Fibroblast of peridontal ligament (primary cell): ENCODE data around the gene ANK3.

Source experiments
- DNase-seq: peaks from one replicate; pipeline ENCODE4 v3.0.0-alpha.2; 2010; ENCODE audit errors: extremely low read depth

ANK3 gene

DNA sequence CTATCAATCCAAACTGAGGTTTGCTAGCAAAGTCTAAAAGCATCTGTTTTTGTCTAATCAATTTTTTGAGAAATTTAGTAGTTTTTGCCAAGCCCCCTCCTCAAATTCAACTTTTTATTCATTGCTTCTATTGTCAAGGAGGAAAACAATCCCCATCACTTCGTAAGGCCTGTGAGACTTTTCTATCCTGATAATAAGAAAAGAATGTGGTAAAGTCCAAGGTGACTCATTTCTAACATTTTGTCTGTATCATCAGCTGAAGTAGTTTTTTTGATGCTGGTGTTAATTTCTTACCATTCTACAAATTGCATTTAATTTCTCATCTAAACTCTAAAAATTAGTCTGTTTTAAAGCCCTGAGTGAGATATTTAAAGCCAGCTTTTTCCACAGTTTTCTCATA lies 11.7 kb downstream of the ANK3 start:
- DNase-seq = peak; percentile 24

DNA sequence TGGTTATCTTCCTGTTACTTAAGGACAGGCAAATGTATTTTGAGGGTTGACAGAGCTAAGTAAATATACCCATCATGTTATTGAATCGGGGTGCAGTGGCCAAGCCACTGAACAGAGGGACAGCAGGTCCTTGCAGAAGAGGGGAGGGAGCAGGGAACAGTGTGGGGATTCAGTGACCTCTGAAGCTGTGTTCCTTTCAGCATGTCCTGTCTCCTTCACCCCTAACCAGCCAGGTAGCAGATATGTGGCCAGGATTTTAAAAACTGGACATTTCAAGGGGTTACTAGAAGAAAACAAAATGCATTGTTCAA lies 12.7 kb downstream of the ANK3 start:
- no peak for DNase-seq

DNA sequence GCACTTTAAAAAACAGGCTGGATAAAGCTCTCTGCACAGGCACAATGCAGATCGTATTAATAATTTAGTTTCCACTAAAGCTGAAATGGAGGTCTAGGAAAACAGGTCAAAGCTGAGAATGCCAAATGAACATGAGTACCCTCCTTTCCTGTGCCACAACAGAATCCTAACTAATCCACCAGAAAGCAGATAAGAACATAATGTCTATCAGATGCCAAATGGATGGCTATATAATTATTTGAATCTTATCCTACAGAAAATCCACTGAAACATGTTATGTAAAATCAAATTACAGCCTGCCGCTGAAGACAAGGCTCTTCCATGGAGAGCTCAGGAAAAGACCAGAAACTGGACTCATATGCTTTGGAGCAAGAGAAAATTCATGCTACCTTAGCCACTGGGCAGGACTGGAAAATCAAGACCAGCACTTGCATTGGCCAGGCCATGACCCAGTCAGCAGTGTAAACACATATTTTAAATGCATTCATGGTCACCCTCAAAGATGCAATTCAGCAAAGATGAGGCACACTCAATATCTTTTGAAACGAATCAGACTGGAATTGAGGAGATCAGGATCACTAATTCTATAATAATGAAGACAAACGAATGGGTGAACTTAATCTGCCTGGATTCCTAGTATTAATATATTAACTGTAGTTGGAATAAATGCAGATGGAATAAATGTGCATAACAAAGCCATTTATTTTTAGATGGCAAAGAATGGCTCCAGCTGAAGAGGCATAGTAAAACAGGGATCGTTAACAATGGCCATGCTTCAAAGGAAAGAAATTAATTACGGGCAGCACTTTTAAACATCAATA lies 13.2 kb downstream of the ANK3 start:
- DNase-seq = no peak

DNA sequence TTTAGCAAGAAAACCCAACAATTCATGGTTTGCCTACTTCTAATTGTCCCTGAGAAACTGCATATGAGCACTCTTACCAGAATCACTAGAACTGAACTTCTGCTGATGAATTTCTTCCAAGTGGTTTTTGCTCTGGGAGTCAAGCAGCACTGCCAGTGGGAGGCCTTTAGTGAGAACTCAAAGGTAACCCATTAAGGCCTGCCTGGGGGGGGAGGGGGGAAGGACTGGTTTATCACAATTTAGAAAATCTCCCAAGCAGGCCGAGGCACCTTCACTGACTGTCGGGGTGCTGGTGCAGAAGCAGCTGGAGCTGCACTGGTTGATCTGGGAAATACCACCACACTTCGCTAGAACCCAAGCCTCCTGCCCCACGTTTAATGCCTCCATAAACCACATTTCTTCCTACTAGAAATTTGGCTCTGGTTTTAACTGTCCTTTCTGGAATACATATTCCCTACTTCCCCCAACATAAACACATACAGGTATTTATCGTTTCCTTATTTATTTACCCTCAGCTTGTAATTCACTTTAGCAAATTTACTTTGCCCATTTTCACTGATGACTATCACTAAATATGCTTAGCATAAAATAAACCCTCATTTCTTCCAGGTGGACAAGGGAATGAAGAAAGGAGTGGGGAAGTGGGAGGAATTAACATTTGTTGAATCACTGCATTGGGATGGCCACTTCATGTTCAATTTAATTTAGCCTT lies 14.2 kb downstream of the ANK3 start:
- DNase-seq = no peak

DNA sequence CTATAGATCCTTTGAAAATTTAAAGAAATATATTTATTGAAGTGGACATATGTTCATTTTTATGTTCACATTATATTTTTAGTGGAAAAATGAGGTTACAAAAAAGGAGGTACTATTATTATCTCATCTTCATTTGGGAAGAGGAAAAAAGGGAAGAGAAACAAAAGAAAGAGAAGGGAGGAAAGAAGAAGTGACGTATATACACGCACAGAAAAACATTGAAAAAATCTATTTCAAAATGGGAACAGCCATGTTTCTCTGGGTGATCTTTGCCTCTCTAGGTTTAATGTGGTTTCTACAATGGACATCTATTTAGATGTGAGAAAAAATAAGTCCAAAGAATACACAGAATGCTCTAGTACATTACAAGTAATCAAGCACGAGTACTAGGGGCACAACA lies 14.8 kb downstream of the ANK3 start:
- DNase-seq = no peak

DNA sequence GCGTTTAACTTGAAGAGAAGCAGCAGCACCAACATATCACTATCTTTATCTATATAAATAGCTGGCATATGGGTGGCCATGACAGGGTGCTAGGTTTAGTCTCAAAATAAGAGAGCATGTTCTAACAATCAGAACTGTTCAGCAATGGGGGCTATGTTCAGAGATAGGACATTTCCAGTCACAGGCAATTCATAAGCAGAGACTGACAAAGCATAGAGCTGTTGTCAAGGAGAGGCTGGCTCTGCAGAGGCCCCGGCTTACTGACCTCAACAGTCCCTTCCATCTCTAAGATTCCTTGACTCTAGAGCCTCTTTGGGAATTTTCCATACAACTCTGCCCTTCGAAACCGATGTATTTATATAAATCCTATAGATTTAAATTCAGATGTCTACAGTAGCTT lies 17.2 kb downstream of the ANK3 start:
- DNase-seq = no peak

DNA sequence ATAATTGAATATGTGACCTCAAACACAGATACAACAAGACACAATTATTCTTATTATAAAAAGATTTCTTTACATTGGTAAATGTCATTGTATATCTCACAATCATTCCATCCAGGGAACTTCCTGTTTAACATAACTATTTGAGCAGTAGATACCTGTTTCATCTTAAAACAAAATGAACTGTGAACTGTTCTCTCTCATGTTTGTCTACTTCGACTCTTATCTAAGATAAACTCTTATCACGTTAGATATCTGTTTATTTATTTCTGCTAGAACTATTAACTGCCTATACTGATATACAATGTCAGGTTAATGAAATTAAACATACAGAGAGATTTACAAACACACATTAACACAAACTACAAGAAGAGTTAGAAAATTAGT lies 20.1 kb downstream of the ANK3 start:
- no peak for DNase-seq

DNA sequence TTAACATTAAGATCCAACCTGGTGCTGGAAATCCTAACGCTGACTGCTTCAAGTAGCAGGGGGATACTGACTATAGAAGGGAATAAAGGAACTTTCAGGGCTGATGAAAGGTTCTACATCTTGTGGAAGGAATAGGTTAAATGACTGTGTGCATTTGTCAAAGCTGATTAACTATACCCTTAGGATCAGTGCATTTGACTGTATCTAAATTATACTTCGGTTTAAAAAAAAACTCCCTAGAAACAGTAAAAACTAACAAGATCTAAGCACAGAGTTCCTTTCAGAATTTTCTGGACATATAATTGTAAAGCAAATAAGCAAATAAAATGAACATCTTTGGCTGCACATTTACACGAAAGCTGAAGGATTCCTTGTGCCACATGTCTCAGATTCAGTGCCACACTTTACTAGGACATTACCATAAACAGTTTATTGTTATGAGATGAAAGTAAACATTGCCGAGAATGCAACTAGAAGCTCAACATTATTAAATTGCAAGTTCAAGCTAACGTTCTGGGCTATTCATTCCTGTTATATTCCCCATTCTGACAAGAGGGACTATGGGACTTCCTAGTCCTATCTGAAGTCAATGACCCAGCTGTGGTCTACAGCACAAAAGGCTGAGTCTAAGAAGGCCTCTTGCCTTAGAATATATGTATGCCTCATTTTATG lies 20.7 kb downstream of the ANK3 start:
- DNase-seq = no peak

DNA sequence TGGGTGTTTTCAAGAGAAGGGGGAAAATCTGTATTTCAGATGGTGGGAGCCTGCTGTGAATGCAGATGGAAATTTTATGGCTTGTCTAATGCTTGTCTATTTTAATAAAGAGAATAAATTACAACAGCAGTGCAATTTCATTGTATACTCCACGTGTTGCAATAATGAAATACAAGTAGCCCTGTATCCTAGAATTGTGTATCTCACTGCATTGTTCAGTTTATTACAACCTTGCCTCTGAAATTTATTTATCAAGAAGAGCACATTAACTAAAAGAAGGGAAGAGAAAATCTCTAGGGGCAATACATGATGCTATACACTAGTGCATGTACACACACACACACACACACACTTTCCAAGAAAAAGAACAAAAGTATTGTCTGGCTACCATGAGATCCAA lies 21.8 kb downstream of the ANK3 start:
- no peak for DNase-seq

DNA sequence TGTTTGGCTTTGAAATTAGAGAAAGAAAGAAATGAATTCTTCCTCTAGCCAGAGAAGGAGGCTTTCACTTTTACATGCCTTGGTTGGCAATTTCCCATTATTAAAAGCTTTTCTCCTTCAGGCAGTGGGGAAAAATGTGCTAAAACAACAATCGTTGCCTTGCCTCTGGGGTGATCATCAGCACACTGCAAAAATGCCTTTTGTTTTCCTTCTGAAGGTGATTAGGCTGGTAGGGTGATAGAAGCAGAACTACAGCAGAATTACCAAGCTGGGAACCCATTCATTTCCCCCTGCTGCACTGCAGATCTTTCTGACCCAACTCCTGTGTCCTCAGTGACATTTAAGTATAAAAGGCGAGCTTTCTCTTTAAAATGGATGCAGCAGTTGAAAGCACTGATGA lies 22.2 kb downstream of the ANK3 start:
- DNase-seq = no peak

DNA sequence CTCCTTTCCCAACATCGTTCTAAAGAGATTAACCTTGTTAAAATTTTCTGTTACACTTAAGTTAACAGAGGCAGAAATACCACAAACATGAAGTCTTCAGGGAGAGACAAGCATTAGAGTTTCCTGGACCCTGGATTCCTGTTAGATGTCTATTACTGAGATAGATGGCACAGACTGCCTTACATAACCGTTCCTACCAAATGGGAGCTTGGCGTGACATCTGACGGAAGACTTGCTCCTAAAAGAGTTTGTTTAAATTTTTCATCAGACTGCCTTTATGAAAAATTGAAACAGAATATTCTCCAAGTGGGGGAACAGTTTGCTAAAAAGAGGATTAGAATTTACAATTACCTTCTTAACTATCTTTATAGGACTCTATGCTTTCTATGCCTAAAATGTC lies 22.7 kb downstream of the ANK3 start:
- no peak for DNase-seq

DNA sequence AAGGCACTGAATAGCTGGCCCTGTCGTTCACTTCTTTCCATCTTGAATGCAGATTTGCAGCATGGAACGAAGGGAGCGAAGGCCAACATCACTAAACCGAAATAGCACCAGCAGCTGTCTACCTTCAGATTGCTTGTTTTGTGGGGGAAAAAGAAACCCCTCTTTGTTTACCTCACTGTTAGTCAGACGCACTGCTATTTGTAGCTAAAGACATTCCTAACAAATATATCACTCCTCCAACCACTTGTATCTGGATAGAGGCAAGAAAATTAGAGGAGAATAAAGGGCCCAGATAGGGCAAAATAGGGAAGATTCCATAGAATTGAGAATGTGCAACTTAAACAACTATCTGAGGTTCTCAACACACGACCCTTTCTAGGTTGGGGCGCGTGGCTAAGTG lies 26.5 kb downstream of the ANK3 start:
- DNase-seq = no peak

DNA sequence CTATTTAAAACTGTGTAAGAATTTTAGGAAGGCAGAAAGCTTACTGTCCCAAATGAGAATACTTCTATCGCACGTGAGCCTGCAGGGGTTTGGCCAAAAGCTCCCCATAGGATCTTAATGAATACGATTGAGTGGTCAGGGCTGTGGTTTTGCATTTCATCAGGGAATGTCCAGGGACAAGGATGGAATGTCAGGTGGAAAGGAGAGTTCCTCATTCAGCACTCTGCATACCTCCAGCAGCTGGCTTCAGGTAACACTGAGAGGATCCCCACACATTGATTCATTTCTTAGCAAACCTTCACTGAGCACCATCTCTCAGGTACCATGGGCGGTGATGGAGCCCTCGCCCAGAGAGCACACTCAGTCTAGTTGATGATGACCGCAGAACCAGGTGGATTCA lies 27.2 kb downstream of the ANK3 start:
- no peak for DNase-seq

DNA sequence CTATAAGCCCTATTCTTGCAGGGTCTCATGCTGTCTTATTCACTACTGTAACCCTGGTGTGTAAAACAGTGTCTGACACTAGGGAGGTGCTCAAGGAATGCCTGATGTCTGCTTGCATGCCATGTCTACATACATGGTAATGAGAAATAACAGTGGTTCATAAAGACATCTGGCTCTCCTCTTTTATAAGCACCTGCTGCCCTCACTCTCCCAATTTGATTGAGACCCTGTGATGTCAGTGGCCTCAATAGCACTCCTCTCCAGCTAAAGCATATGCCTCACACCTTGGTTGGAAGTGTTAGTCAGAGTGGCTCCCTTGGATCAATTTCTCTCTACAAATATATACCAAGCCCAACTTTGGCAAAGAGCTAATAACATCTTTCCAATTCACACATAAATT lies 30.6 kb downstream of the ANK3 start:
- DNase-seq = no peak

DNA sequence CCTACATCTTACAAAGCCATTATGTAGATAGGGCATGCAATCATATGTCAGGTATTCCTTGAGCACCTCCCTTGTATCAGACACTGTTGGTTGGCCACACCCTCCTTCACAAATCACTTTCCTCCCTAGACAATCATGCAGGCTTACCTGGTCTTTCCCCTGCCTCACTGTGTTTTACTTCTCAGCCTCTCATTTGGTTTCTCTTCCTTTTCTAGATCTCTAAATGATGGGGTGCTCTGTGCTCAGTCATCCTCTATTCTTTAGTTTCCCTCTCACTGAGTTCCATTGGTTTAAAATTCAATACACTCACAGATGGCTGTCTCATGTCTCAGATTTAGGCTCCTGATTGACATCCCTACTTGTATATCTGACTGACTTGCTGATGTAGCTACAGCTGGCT lies 31.4 kb downstream of the ANK3 start:
- DNase-seq = no peak

DNA sequence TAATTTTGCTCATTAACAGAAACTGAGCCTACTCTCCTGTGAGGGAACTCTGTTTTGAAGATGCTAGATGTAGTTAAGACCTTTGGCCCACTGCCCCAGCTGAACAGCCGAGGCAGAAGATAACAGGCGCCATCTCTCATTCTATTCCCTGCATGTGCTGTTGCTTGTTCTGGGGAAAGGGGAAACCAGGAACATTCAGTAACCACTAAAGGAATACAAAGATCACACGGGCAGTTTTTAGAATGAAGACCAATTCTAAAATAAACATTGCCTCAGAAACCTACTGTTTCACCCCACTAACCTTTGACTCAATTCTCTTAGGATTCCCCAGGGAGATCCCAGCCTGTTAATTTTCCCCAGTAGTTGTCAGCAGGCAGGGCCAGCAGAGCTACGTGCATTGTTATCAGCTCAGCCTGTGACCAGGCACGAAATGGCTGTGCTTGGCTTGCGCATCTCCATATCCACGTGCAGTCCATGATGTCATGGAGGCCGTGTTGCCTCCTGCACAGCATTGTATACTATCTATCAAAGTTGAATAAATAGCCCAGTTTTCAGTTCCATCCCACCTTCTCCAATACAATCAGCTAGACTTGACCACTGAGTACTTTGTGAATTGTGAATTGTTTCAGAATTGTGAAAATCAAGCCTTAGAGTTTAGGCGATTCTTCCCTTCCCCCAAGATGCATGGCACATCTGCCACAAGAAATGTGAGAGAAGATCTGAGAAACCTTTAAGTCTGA lies 36.0 kb downstream of the ANK3 start:
- peak; percentile 66 for DNase-seq

DNA sequence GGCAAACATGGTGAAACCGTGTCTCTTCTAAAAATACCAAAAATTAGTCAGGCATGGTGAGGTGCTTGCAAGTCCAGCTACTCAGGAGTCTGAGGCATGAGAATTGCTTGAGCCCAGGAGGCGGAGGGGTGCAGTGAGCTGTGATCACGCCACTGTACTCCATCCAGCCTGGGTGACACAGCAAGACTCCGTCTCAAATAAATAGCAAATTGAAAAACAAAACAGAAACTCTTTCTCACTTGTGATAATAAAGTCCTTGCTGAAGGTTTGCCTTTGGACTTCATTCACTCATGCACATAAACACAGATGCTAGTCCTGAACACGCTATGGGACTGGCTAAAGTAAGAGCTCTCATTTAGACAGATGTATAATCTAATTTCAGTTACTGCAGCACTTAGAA lies 37.6 kb downstream of the ANK3 start:
- DNase-seq = no peak

DNA sequence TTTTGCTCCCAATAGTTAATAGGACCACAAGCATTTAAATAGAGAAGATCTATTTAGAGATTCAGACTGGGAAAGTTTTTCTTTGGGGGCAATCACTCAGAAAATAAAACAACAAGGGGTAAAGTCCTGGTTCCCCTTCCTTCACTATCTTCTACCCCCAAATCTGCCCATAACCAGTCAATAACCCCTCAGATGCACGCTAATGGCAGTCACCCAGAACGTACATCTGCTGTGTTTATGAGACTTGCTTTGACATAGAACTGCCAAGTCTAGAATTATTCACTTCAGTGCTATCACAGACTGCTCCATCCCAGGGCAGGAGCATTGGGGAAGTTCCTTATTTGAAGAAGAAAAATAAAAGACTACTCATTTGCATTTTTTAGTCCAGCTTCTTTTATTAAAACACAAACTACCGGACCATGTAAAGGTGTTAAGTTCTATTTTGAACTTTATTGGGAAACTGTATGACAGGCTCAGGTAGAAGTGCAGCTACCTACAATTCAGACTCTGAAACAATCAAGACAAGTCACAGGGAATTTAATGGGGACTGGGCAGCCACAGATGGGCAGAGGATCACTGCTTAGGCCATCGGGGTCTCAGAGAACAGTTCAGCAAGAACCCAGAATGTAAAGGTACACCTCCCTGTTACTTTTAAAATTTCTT lies 38.4 kb downstream of the ANK3 start:
- DNase-seq = peak; percentile 34

DNA sequence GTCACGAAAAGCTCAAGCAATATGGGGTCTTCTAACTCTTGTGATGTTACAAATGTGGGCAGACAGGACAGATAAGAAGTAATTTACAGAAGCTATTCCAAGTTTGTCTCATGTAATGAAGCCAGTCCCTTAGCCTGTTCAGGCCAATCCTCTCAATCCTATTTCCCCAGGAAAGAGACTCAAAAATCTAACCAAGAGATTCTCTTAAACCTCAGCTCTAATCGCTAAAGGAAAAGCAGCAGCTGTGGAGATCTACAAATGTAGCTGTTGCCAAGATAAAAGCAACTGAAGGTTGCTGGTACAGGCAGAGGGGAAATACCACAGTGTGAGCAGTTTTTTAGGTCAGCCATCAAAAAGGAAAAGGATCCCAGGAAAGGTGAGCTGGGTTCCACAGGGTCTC lies 39.3 kb downstream of the ANK3 start:
- peak; percentile 40 for DNase-seq

DNA sequence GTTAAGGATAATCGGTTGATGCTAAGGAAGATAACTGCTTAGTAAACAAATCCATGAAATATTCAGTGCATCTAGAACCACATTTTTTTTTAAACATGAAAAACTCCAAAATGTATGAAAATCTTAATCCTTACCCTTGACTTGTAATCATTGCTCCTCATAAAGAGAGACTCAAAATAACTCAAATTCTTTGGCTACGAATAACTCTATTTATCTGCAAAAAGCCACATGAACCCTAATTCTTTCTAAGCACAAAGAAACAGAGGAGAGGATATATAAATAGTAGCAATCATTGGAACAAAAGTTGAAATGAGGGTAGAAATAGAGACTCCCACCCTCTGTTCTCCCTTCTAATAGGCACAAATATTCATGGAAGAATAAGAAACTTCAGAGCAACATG lies 40.2 kb downstream of the ANK3 start:
- DNase-seq = no peak

DNA sequence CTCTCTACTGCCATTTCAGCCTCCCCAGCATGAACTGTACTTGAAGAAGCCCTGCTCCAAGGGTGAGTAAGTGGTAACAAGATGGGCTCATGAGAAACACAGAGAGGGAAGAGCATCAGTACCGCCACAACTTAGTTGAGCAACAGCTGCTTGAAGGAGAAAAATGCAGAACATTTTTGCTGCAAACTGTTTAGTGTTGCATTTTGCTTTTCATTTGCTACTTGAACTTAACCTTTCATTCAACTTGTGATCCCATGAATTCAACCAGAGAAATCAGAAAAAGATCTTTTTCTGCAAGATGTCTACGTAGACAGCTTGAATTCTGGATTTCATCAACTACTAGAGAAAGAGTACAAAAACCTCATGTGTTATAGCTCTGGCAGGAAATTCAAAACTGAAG lies 40.7 kb downstream of the ANK3 start:
- peak; percentile 39 for DNase-seq

DNA sequence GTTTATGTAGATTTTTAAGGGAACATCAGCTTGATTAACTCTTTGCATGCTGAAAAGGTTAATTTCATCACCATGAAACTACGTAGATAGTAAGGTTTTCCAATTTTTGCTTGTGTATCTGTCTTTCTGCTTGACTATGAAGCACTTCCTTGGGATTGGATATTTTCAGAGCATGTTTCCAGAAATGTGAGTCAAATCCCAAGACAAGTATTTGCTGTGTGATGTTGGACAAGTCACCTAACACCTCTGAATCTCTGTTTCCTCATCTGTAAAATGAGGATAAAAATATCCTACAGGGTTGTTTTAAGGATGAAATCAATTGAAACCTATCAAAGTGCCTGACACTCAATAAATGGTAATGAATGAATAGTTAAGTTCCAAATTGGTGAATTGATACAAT lies 42.4 kb downstream of the ANK3 start:
- DNase-seq = no peak
